Kidney epithelial cell (primary cell): ENCODE results near the gene TMEM106B. TPM values are rescaled to one million over a fixed set of nuclear protein-coding genes. Genes with fewer than 3 reads are reported as not detected.

Source experiments
- DNase-seq: peaks from one replicate; pipeline ENCODE4 v3.0.0-alpha.2; 2010; ENCODE audit warnings: low read depth
- H3K27me3 ChIP-seq: 2 replicates; pipeline ENCODE4 v1.6.0; 2011; ENCODE audit warnings: low read length; ENCODE audit not compliant: control insufficient read depth, insufficient read depth
- H3K36me3 ChIP-seq: 2 replicates; pipeline ENCODE4 v1.5.1; 2011; ENCODE audit warnings: low read length; ENCODE audit not compliant: control insufficient read depth, insufficient read depth
- H3K4me3 ChIP-seq: 2 replicates; pipeline ENCODE4 v1.5.1; 2011; ENCODE audit warnings: low read depth, mild to moderate bottlenecking, control low read depth, low read length
- CTCF ChIP-seq: IDR thresholded peaks from 2 replicates; pipeline ENCODE4 v1.5.1; 2011; ENCODE audit warnings: mild to moderate bottlenecking, moderate library complexity, low read length, control low read depth, inconsistent platforms; ENCODE audit not compliant: insufficient read depth, poor library complexity, severe bottlenecking
- total RNA-seq: library from RNA; depleted of rRNA; stranded (reverse); fragments of >200 nt; gene quantifications from 2 replicates; pipeline ENCODE4 v1.2.3, GENCODE V29; 2015

Gene TMEM106B
- total RNA-seq, 1 donor from 2014 or later: 146 TPM

GRCh38 chr7:12233175-12233574 lies 22.1 kb downstream of the TMEM106B start:
- no peak for TF ChIP-seq CTCF
- no peak for DNase-seq
- Histone ChIP-seq H3K4me3 (no peak overlapping the region), H3K27me3 (no peaks in the 10 kb centered on the region), H3K36me3 (no peaks in the 10 kb centered on the region)

GRCh38 chr7:12234334-12234865 lies 23.3 kb downstream of the TMEM106B start:
- no peak overlapping the region for H3K4me3 ChIP-seq
- DNase-seq: no peak
- no peaks in the 10 kb centered on the region for H3K27me3 ChIP-seq
- no peak for TF ChIP-seq CTCF
- no peaks in the 10 kb centered on the region for H3K36me3 ChIP-seq

DNA sequence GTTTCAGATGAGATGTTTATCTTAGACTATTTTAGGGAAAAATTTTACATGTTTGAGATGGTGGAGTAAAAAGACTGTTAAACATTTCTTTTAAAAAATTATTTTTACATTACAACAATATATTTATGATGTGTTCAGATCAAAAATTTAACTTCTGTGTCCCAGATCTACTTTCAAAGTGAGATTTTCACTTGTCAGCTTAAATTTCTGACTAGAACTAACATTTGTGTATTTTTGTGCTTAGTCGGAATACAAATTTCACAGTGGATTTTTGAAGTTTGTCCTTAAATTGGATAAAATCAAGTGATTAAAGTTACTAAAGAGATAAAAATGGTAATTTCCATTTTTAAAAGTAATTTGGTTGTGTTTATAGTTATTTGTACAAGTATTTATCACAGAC lies 24.9 kb downstream of the TMEM106B start:
- no peaks in the 10 kb centered on the region for H3K36me3 ChIP-seq
- no peak overlapping the region for H3K4me3 ChIP-seq
- DNase-seq: no peak
- TF ChIP-seq CTCF: no peak
- H3K27me3 ChIP-seq: no peaks in the 10 kb centered on the region

DNA sequence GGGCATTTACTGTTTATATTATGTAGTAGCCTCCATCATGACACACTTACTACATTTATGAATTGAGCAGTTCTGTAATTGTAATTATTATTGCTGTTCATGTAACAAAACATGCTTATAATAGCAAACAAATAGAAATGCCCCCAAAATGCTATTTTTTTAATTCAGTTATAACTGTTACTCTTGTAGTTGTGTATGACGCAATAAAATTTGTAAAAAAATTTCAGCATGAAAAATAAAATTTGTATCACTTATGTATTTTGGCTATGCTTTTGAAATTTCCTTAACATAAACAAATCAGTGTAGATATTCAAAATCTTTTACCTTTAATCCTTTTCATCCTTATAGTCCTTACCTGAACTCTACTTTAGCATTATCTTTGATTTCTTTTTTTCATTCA lies 25.9 kb downstream of the TMEM106B start:
- no peak for TF ChIP-seq CTCF
- H3K36me3 ChIP-seq: no peaks in the 10 kb centered on the region

GRCh38 chr7:12239806-12240205 lies 28.7 kb downstream of the TMEM106B start:
- H3K4me3 ChIP-seq: no peak overlapping the region
- TF ChIP-seq CTCF: no peak
- H3K36me3 ChIP-seq: no peaks in the 10 kb centered on the region
- DNase-seq: no peak
- no peaks in the 10 kb centered on the region for H3K27me3 ChIP-seq

More for the DNA sequence above, 25.9 kb downstream of the TMEM106B start:
- no peak for DNase-seq
- Histone ChIP-seq H3K4me3 (no peak overlapping the region), H3K27me3 (no peaks in the 10 kb centered on the region)

- DNase-seq: no peak
- peak; percentile 43 for TF ChIP-seq CTCF
- Histone ChIP-seq H3K36me3 (no peaks in the 10 kb centered on the region), H3K27me3 (no peaks in the 10 kb centered on the region), H3K4me3 (no peak overlapping the region)
These were observed 33.0 kb downstream of the TMEM106B start for GRCh38 chr7:12244129-12244528.
